Measurements from ENCODE around the gene ENPP3. TPM values are rescaled to one million over a fixed set of nuclear protein-coding genes. Genes with fewer than 3 reads are reported as not detected.

Gene ENPP3
- total and polyA plus RNA-seq, 2 of the 13 experiments (the other 11 are each of a cell fraction or from before 2014, with no cell fraction given): 40.0 to 75.4 TPM

- no peaks in the 10 kb centered on the region for H3K27me3 ChIP-seq (ENCODE audit: control insufficient read depth in 1 of 2, insufficient read depth in 2 of 2, low read length in 2 of 2)
- H2AFZ ChIP-seq (ENCODE audit: low read length): no peak overlapping the region
- no peak for FAIRE-seq
- H4K20me1 ChIP-seq (ENCODE audit: insufficient read depth, low read length): no peaks in the 10 kb centered on the region
- intact Hi-C loops (cut with micrococcal nuclease; ENCODE audit: unreplicated experiment) (no loop called here), in situ Hi-C loops (cut with HindIII; ENCODE audit: extremely low pct_ligation_motif_present, low pct_unique_long_range_greater_than_20kb) (no loop called here)
- TF ChIP-seq IKZF1 (IDR thresholded peaks at IDR 0.05) (no peak), ARID2 (CRISPR knock-in tag; IDR thresholded peaks at IDR 0.05; ENCODE audit: borderline replicate concordance) (no peak), RBFOX2 (IDR thresholded peaks at IDR 0.05; ENCODE audit: low read depth, low read length) (peak; percentile 58; the same call in 1 of the 2 replicates), NR1H2 (CRISPR knock-in tag; IDR thresholded peaks at IDR 0.05; ENCODE audit: borderline replicate concordance, low read depth) (no peak)
- H3K4me1 ChIP-seq (ENCODE audit: insufficient read depth, low read length): peaks cover 23% of the 10 kb centered on the region; the same call in 1 of the 2 replicates
- peaks cover 7% of the 10 kb centered on the region for H3K79me2 ChIP-seq (ENCODE audit: insufficient read depth, low read length)
- ChIA-PET CTCF (ENCODE audit: low intra/inter-chr PET ratio, low total read pairs) (no interaction called here), POLR2A (no interaction called here)
- DNase-seq (ENCODE audit: low spot score): no peak
- H3K9me3 ChIP-seq (ENCODE audit: low read length): no peaks in the 10 kb centered on the region
- WGBS (ENCODE audit: low lambda C conversion rate): 95% methylated on average over 1 of the region's 1 CpG
- no TSS peak for BruUV-seq (replicated peaks)
- H3K4me3 ChIP-seq (replicated peaks in 1 of 3; ENCODE audit: insufficient read depth in 1 of 3, low read depth in 2 of 3, low read length in 3 of 3): no peak overlapping the region
- no peak for ATAC-seq
- H3K9ac ChIP-seq (ENCODE audit: insufficient read depth, low read depth, low read length): no peak overlapping the region
- H3K4me2 ChIP-seq (ENCODE audit: low read depth, low read length): no peak overlapping the region
- H3K27ac ChIP-seq (ENCODE audit: extremely low read length, insufficient read depth, low read length): no peak overlapping the region
- H3K36me3 ChIP-seq (replicated peaks in 1 of 2; ENCODE audit: control insufficient read depth in 1 of 2, insufficient read depth in 2 of 2, low read length in 2 of 2): peaks cover 17 to 71% of the 10 kb centered on the region in 2 experiments
These were observed 7.8 kb downstream of the ENPP3 start for GRCh38 chr6:131644921-131645320.

- Histone ChIP-seq H3K4me2 (ENCODE audit: low read depth, low read length) (no peak overlapping the region), H3K4me3 (replicated peaks in 1 of 3; ENCODE audit: insufficient read depth in 1 of 3, low read depth in 2 of 3, low read length in 3 of 3) (no peak overlapping the region), H3K79me2 (ENCODE audit: insufficient read depth, low read length) (no peaks in the 10 kb centered on the region), H3K27ac (ENCODE audit: extremely low read length, insufficient read depth, low read length) (no peak overlapping the region), H3K9me3 (ENCODE audit: low read length) (no peaks in the 10 kb centered on the region), H3K9ac (ENCODE audit: insufficient read depth, low read depth, low read length) (no peak overlapping the region), H2AFZ (ENCODE audit: low read length) (no peak overlapping the region), H4K20me1 (ENCODE audit: insufficient read depth, low read length) (no peaks in the 10 kb centered on the region), H3K4me1 (ENCODE audit: insufficient read depth, low read length) (peaks cover 19% of the 10 kb centered on the region; the same call in 1 of the 2 replicates), H3K36me3 (replicated peaks in 1 of 2; ENCODE audit: control insufficient read depth in 1 of 2, insufficient read depth in 2 of 2, low read length in 2 of 2) (peaks cover 22 to 76% of the 10 kb centered on the region in 2 experiments), H3K27me3 (ENCODE audit: control insufficient read depth in 1 of 2, insufficient read depth in 2 of 2, low read length in 2 of 2) (no peaks in the 10 kb centered on the region)
- no peak for FAIRE-seq
- no peak for ATAC-seq
- 99% methylated on average over 2 of the region's 2 CpGs for WGBS (ENCODE audit: low lambda C conversion rate)
- TF ChIP-seq ZNF10 (CRISPR knock-in tag; IDR thresholded peaks at IDR 0.05; ENCODE audit: borderline replicate concordance, low read depth) (no peak), MBD4 (IDR thresholded peaks at IDR 0.05; ENCODE audit: borderline replicate concordance, low read length) (no peak), FOXK1 (CRISPR knock-in tag; IDR thresholded peaks at IDR 0.05; ENCODE audit: borderline replicate concordance, low read depth) (no peak), ZBTB44 (CRISPR knock-in tag; IDR thresholded peaks at IDR 0.05) (no peak), SP1 (IDR thresholded peaks at IDR 0.05) (no peak), SP1 (CRISPR knock-in tag; IDR thresholded peaks at IDR 0.05) (no peak), ZNF691 (CRISPR knock-in tag; IDR thresholded peaks at IDR 0.05; ENCODE audit: borderline replicate concordance, low read depth) (no peak), YEATS4 (CRISPR knock-in tag; IDR thresholded peaks at IDR 0.05; ENCODE audit: borderline replicate concordance) (no peak), SOX6 (IDR thresholded peaks at IDR 0.05) (no peak), SOX6 (CRISPR knock-in tag; IDR thresholded peaks at IDR 0.05) (no peak), NFE2L2 (IDR thresholded peaks at IDR 0.05; ENCODE audit: low read length) (no peak), KDM2A (CRISPR knock-in tag; IDR thresholded peaks at IDR 0.05; ENCODE audit: borderline replicate concordance, low read depth) (no peak)
- POLR2A ChIA-PET: no interaction called here
- CTCF ChIA-PET (ENCODE audit: low intra/inter-chr PET ratio, low total read pairs): no interaction called here
- in situ Hi-C loops (cut with HindIII; ENCODE audit: extremely low pct_ligation_motif_present, low pct_unique_long_range_greater_than_20kb): no loop called here
- no peak for DNase-seq (ENCODE audit: low spot score)
- no TSS peak for BruUV-seq (replicated peaks)
- intact Hi-C loops (cut with micrococcal nuclease; ENCODE audit: unreplicated experiment): no loop called here
These were observed 8.7 kb downstream of the ENPP3 start for GRCh38 chr6:131645846-131646245.
